Activated CD8-positive, alpha-beta memory T cell treated with anti-CD3 and anti-CD28 coated beads for 36 hours (primary cell): Measurements from ENCODE around the gene FBXW7. TPM values are rescaled to one million over a fixed set of nuclear protein-coding genes. Genes with fewer than 3 reads are reported as not detected.

Experiments used
- CTCF ChIA-PET: fragments of 350-600 bp; sonication (Branson Sonifier 250); formaldehyde crosslinking; loops from one replicate; lab custom pipeline; 2021; ENCODE audit warnings: antibody characterized with exemption; lab: Charles Lee
- POLR2A ChIA-PET: fragments of 350-600 bp; sonication (Branson Sonifier 250); formaldehyde crosslinking; loops from one replicate; lab custom pipeline; 2021; ENCODE audit warnings: antibody characterized with exemption; lab: Charles Lee
- total RNA-seq, 2 experiments: library from RNA; stranded (reverse); gene quantifications; one replicate each; pipeline ENCODE4 v1.2.3, GENCODE V29; 2021

The FBXW7 gene
- total RNA-seq, 2 experiments from 2014 or later: 36.1 to 38.9 TPM

DNA sequence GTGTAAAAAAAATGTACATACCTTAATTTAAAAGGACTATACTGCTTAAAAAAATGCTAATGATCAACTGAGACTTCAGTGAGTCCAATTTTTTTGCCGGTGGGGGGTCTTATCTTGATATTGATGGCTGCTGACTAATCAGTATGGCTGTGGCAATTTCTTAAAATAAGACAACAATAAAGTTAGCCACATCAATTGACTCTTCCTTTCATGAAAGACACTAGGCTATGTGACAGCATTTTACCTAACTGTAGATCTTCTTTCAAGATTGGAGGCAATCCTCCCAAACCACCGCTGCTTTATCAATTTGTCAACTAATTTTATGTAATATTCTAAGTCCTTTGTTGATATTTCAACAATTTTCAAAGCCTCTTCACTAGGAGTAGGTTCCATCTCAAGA, 116.1 kb downstream of the FBXW7 start:
- POLR2A ChIA-PET: no interaction called here
- CTCF ChIA-PET: interaction anchor here (1.7 kb wide), 1 partner anchor 11 kb away, joined by 6 read pairs; no protein-coding TSS in a partner anchor

DNA sequence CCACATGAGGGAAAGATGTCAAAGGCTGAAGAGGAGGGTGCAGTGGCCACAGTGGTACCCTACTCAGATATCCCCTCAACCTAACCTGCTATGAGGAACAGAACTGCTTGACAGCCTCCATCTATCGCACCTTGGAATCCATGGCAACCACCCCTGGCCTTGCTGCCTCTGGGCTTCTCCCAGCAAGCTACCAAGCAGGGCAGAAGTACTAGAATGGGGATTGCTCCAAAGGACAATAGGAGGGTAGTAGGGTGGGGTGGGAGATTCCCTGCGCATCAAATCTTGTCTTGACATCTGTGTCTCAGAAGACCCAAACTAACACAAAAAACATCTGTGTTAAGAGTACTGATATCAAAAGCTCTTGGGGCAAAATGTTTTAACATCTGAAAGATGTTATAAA, 118.2 kb downstream of the FBXW7 start:
- ChIA-PET CTCF (interaction anchor here (2.0 kb wide), 1 partner anchor 9 kb away, joined by 6 read pairs; no protein-coding TSS in a partner anchor), POLR2A (no interaction called here)

DNA sequence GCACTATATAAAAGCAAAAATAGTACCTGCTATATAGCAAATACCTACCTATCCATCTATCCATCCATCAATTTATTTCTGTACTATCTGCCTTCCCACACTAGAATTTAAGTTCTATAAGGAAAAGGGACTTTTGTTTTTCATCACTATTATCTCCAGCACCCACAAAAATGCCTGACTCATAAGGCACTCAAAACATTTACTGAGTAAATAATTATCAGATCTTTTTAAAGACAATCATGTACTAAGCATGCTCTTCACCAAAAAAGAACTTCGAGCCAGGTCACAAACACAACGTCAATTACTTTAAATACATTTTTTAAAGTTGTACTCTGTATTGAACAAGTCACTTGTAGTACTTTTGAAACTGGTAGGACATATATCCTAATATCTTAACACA, 119.9 kb downstream of the FBXW7 start:
- ChIA-PET CTCF (interaction anchor here (0.7 kb wide), 1 partner anchor 318 kb away, joined by 4 read pairs; no protein-coding TSS in a partner anchor), POLR2A (no interaction called here)

DNA sequence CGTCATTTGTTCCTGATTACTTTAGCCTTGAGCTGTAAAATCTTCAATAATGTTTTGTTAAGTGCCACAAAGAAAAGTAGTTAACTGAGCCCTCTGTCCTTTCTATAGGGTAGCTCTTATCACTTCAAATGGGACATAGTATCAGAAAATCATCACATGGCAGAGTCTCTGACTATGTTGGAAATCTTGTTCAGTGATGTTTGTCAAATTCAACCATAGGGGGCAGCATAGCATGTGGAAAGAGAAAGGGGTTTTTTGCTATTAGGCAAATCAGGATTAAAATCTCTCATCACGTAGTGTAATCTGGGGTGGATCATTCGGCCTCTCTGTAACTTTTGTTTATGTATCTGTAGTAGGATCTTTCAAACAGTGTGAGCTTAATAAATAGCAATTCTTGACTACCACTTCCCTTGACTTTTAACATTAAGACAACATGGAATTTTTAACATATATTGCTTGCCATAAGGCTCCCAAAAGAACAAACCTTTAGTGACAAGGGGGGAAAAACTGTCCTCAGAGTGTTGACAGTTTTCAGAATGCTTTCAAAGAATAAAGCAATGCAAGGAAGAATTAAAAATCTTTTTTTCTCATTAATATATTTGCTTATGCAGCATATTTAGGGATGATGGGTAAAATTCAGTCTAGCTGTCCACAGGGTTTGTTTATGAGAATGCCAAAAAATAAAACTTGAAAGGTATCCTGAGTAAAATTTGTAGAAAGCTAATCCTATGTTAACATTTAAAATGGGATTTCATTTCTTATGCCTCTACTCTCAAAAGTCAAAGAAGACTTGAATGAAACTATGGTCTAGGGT, 127.2 kb downstream of the FBXW7 start:
- POLR2A ChIA-PET: no interaction called here

DNA sequence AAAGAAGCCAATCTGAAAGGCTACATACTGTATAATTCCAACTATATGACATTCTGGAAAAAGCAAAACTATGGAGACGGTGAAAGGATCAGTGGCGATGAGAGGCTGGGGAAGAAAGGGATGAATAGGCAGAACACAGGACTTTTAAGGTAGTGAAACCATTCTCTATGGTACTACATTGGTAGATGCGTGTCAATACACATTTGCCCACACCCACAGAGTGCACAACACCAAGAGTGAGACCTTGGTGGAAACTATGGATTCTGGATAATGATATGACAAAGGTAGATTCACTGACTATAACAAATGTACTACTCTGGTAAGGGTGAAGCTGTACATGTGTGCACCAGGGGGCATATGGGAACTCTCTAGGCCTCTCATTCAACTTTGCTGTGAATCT, 134.5 kb downstream of the FBXW7 start:
- ChIA-PET CTCF (no interaction called here), POLR2A (interaction anchor here (0.6 kb wide), 1 partner anchor 121 kb away, joined by 3 read pairs; no protein-coding TSS in a partner anchor)

More for the DNA sequence above, 127.2 kb downstream of the FBXW7 start:
- CTCF ChIA-PET: interaction anchor here (0.6 to 1.5 kb wide), 7 partner anchors 10 to 385 kb away, joined by 3 to 6 read pairs (median 3); no protein-coding TSS in a partner anchor

DNA sequence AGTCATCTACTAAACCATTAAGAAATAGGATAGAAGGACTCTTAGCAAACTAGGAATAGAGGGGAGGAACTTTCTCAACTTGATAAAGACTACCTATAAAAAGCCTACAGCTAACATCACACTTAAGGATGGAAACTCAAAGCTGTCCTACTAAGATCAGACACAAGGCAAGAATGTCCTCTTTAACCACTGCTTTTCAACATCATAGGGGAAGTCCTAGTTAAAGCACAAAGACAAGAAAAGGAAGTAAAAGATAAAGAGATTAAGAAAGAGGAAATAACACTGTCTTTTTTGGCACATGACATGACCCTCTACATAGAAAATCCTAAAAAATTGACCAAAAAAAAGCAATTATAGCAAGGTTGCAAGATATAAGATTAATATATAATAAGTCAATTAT, 136.6 kb downstream of the FBXW7 start:
- ChIA-PET CTCF (no interaction called here), POLR2A (no interaction called here)

DNA sequence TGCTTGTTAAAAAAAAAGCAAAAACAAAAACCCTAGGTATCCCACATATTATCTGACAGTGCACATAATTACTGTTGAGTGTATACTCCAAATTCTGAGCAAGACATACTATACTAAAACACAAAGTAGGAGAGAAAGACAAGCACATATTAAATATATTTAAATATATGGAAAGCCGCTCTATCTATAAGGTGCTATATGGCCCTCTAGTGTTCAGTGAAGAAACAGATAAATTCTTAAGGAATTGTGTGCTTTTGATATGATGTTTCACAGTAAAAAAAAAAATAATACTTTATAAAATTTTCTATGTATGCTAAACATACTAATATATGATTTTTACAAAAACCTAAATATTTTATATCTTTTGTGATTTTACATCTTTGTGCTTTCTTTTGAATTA, 137.8 kb downstream of the FBXW7 start:
- ChIA-PET POLR2A (no interaction called here), CTCF (interaction anchor here (0.7 kb wide), 1 partner anchor 10 kb away, joined by 5 read pairs; no protein-coding TSS in a partner anchor)

DNA sequence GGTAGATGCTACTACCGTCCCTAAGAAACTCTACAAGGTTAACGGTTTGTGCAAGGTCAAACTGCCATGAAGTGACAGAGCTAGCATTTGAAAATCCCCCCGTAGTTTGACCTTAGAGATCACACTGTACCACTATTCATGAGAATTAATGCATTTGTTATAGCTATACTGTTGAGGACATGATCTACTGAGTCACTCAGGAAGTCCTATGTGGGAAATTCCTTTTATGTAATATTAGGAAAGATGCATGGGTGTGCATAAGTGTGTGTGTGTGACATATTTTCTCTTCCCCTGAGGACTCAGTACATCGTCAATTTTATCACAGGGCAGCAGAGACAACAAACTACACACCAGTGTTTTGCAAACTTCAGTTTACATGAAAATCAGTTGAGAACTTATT, 141.1 kb downstream of the FBXW7 start:
- ChIA-PET CTCF (no interaction called here), POLR2A (no interaction called here)

DNA sequence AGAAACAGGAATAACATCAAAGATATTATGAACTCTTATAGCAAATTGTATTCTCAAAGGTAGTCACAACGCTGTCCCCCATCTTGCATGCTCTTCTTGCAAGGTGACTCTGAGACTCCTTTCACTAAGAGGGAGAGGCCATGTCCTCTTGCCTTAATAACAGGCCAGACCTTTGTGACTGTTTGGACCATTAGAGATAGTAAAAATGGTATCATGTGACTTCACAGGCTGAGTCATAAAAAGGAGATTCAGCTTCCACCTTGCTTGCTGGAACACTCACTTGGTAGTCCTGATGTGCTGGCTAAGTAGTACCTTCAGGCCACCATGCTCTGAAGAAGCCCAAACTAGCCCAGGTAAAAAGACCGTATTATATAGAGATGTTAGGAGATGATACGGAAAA, 143.8 kb downstream of the FBXW7 start:
- POLR2A ChIA-PET: no interaction called here

DNA sequence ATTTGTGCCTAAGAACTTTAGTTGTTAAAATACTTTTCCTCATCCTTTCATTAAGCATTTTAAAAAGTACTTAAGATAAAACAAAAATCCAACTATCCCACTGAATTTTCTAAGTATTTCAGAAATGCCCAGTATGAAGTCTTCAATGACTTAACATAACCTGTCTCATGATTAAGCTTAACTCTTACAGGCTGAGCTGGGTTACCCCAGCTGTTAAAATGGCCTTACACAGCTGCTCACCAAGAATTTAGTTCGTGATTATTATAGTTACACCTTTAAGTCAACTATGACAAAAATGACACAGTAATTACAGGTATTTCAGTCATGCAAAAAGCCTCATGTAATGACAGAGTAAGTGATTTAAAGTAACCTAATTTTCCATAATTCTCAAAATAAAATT, 145.7 kb downstream of the FBXW7 start:
- ChIA-PET CTCF (no interaction called here), POLR2A (no interaction called here)

More for the DNA sequence above, 143.8 kb downstream of the FBXW7 start:
- CTCF ChIA-PET: no interaction called here

DNA sequence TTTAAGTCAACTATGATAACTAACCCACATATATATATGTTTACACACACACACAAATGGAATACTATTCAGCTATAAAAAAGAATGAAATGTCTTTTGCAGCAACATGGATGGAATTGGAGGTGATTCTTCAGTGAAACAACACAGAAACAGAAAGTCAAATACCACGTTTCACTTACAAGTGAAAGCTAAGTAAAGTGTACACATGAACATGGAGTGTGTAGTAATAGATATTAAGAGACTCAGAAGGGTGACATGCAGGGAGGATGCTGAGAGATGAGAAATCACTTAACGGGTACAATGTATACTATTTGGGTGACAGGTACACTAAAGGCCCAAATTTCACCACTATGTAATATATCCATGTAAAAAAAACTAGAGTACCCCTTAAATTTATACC, 146.5 kb downstream of the FBXW7 start:
- ChIA-PET CTCF (no interaction called here), POLR2A (no interaction called here)

DNA sequence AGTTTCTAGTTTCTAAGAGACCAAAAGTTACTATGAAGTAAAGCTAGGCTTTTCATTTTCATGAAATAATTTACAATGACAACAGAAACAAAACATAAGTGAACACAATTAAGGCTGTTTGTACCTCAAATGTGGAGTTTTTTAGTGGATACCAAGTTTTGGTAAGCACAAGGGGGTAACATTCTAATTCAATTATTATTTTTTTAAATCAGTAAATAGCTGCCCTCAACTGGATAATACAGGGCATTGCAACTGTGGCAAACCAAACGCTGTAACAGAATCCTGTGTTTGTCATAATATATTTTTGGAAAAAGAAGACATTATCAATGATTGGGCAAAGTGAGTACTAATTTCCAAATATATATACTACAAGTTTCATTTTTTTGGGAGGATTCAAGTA, 150.3 kb downstream of the FBXW7 start:
- ChIA-PET CTCF (no interaction called here), POLR2A (no interaction called here)

DNA sequence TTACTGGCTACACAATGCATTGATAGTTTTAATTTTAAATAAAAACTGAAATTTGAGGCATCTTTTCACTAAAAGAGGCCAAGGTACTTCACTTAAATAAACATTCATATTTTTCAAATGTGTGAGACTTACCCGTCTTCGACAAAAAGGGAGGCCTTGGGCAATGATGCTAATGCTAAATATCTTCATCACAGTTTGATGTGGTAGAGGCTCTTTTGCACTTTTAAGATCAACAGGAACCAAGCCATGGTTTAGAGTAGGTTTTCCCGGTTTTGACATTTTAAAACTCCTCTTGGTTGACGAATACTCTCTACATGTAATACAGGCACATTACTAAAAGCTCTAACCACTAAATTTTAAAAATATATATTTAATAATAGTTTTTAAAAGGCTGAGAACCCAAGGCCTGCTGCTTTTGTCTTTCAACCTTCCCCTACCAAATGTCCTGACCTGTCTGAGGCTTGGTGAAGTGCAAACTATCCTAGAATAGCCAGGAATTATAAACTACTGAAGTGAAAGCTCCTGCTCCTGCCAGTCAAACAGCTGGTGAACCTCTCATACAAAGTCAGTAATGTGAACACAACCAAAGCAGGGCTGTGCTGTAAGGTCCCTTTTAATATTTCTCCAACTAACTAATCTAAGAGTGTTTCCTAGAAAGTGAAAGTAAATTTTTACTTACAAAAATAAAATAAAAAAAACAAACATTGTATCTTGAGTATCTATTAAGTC, 153.7 kb downstream of the FBXW7 start:
- CTCF ChIA-PET: no interaction called here

DNA sequence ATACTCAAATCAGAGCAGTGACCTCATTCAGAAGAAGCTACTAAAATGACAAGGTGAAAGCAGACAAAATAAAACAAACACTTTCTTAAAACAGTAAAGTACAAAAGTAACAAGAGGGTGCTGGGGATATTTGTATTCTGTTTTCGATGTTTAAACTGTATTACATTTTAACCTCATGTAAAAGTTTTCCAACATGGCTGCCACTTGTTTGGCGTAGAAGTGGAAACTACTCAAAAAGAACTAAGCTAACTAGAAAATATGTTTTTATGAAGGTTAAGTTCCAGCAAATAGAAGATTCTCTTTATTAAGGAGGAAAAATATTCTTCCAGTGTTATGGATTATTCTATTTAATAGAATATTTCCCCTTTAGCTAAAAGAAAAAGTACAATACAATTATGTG, 155.0 kb downstream of the FBXW7 start:
- CTCF ChIA-PET: no interaction called here
- POLR2A ChIA-PET: no interaction called here

More for the DNA sequence above, 153.7 kb downstream of the FBXW7 start:
- POLR2A ChIA-PET: no interaction called here

DNA sequence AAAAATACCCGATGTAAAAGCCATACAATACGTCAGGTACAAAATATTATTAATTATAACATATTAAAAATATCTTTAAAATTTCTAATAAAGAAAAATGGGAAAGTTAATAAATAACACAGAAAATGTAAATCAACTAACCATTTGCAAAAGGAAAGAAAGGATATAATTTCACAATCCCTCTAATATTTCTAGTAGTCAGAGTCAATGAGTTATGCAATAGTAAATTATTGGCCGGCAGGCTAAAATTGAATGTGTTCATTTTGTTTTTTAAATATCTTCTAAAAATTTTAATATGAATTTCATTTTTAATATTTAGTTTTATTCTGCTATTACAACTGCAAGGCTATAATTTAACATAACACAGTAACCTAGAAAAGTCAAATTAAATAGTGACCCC, 155.7 kb downstream of the FBXW7 start:
- CTCF ChIA-PET: no interaction called here
- POLR2A ChIA-PET: no interaction called here

DNA sequence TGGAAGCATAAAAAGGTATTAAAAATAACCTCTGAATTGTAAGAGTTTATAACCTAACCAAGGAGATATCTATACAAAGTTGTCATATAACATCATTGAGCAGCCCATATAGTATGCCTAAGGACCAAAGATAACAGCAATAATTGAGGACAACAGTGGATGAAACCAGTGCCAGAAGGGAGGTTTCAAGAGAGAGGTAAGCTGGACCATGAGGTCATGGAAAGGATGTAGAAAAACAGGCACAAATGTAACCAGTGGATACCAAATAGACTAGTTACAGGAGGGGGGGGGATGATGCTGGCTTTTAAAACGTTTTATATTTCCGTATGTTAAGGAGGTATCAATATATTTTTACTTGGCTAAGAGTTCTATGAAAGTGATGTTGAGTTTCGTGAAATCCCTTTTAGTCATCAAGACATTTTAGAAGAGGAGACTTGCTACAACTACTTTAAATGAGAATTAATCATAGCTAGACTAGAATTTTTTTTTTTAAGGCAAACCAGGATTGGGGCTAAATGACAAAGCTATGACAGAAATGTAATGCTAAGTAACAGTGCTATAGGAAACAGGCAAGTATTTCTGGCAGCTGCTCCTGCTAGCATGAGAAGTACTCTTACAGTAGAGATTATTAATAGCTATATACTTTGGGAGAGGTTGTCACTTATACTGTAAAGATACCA, 161.1 kb downstream of the FBXW7 start:
- ChIA-PET CTCF (no interaction called here), POLR2A (no interaction called here)

DNA sequence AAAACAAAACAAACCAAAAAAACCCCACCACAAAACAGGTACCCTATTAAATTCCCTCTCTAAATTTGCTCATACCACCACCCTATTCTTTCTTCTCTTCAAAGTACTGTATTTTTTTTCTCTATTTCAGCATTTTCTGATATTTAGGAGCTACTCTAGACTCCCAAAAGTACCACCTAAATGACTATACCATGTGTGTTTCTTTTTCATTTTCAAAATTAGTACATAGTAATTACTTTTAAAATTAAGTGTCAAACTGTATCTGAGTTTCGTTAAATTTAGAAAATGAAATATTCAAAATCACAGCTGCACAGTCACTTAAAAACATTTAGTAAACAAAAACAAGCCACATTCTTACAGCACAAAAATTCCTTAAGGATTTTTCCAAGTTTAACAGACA, 161.7 kb downstream of the FBXW7 start:
- ChIA-PET POLR2A (no interaction called here), CTCF (no interaction called here)

DNA sequence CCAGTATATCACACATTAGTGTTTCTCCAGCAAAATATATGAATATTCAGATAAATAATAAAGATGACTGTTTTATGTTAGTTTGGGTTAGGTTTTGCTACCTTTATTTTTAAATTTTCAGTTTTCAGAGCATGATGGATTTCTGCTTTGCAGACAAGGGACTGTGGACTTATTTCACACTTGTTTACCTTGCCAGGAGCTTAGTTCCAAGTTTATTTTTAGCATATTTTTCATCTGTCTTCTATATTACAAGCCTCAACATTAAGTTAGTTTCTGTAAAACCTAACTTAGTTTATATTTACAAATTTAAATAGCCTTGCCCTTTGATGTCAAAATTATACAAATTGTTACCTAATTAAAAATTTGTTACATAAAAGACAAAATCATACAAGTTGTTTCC, 163.4 kb downstream of the FBXW7 start:
- ChIA-PET CTCF (no interaction called here), POLR2A (no interaction called here)

DNA sequence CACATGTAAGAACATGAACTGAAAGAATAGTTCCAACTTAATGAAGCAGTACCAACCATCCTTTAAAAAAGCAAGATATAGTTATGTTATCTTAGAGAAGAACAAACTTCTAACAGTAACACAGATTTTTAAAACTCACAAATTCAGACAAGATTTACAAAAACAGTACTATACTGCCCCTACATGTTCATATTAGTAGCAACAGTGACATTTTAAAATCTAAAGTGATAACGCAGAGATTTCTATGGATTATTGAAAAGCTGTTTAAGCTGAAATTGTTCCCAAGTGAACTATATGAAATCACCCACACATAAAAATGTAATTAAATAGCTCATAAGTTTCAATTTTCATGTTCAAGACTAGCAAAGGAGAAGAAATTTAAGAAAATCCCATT, 166.0 kb downstream of the FBXW7 start:
- CTCF ChIA-PET: no interaction called here
- POLR2A ChIA-PET: no interaction called here
